ENCODE measurements around the gene KCNN4. TPM values are rescaled to one million over a fixed set of nuclear protein-coding genes. Genes with fewer than 3 reads are reported as not detected.

The KCNN4 gene
- total RNA-seq, 2 donors from 2014 or later = not detected

GRCh38 chr19:43798026-43798545 is 17.3 kb upstream of the KCNN4 start:
- H3K36me3 ChIP-seq (ENCODE audit: control insufficient read depth, insufficient read depth, low read length) = no peaks in the 10 kb centered on the region
- no peak for TF ChIP-seq CTCF (conservative IDR thresholded peaks at IDR 0.05)
- no peaks in the 10 kb centered on the region for H3K4me1 ChIP-seq (ENCODE audit: control insufficient read depth, insufficient read depth, low read length)

GRCh38 chr19:43797556-43797955 is 16.8 kb upstream of the KCNN4 start:
- no peaks in the 10 kb centered on the region for H3K4me1 Mint-ChIP-seq
- Histone ChIP-seq H3K4me1 (ENCODE audit: control insufficient read depth, insufficient read depth, low read length) (no peaks in the 10 kb centered on the region), H3K9ac (ENCODE audit: extremely low read depth, low read length, poor library complexity, severe bottlenecking) (no peak overlapping the region), H3K4me3 (ENCODE audit: low read length) (no peak overlapping the region), H3K27me3 (ENCODE audit: control insufficient read depth, insufficient read depth, low read length, poor library complexity, severe bottlenecking) (peaks cover 90% of the 10 kb centered on the region), H3K36me3 (ENCODE audit: control insufficient read depth, insufficient read depth, low read length) (no peaks in the 10 kb centered on the region), H3K9me3 (ENCODE audit: control insufficient read depth, low read length) (no peaks in the 10 kb centered on the region), H3K27ac (ENCODE audit: low read depth, low read length) (no peak overlapping the region)
- no peak for TF ChIP-seq CTCF (conservative IDR thresholded peaks at IDR 0.05)
- no peak overlapping the region for H3K27ac Mint-ChIP-seq
- peaks cover 96% of the 10 kb centered on the region for H3K27me3 Mint-ChIP-seq (ENCODE audit: insufficient read depth)
- H3K36me3 Mint-ChIP-seq (ENCODE audit: low read depth) = no peaks in the 10 kb centered on the region
- no peak for DNase-seq
- 86 to 93% methylated on average over 3 to 7 of the region's 7 CpGs for WGBS, 2 experiments (ENCODE audit: insufficient coverage in 1 of 2, insufficient read length in 1 of 2)
- no peaks in the 10 kb centered on the region for H3K9me3 Mint-ChIP-seq
- no peak overlapping the region for H3K4me3 Mint-ChIP-seq

More at GRCh38 chr19:43798026-43798545, 17.3 kb upstream of the KCNN4 start:
- no peak overlapping the region for H3K27ac Mint-ChIP-seq
- H3K4me3 Mint-ChIP-seq = peak overlapping the region; percentile 55
- no peak overlapping the region for H3K9ac ChIP-seq (ENCODE audit: extremely low read depth, low read length, poor library complexity, severe bottlenecking)
- H3K27me3 ChIP-seq (ENCODE audit: control insufficient read depth, insufficient read depth, low read length, poor library complexity, severe bottlenecking) = peaks cover 85% of the 10 kb centered on the region
- no peak overlapping the region for H3K27ac ChIP-seq (ENCODE audit: low read depth, low read length)
- DNase-seq = no peak
- H3K4me1 Mint-ChIP-seq = no peaks in the 10 kb centered on the region
- peak overlapping the region; percentile 72 for H3K4me3 ChIP-seq (ENCODE audit: low read length)
- H3K9me3 ChIP-seq (ENCODE audit: control insufficient read depth, low read length) = no peaks in the 10 kb centered on the region
- peaks cover 96% of the 10 kb centered on the region for H3K27me3 Mint-ChIP-seq (ENCODE audit: insufficient read depth)
- WGBS, 2 experiments (ENCODE audit: insufficient coverage in 1 of 2, insufficient read length in 1 of 2) = 33 to 36% methylated on average over 4 to 5 of the region's 5 CpGs
- H3K36me3 Mint-ChIP-seq (ENCODE audit: low read depth) = no peaks in the 10 kb centered on the region
- H3K9me3 Mint-ChIP-seq = no peaks in the 10 kb centered on the region

DNA sequence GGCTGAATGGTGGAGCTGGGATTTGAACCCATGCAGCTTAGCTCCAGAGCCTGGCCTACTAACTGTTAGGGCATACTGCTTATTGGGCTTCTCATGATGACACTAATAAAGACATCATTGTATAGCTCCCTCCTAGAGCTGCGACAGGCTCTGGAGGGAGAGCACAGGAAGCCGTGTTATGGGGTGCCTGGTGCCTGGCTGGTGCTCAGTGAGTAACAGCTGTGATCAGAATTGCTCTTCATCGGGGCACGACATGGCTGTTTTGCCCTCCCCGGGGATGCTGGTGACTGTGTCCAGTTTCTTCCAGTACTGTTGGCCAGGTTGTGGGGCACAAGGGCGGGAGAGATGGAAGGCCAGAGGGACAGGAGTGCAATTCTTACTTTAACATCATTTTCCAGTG is 16.3 kb upstream of the KCNN4 start:
- no peak overlapping the region for H3K27ac Mint-ChIP-seq
- Histone ChIP-seq H3K9ac (ENCODE audit: extremely low read depth, low read length, poor library complexity, severe bottlenecking) (no peak overlapping the region), H3K36me3 (ENCODE audit: control insufficient read depth, insufficient read depth, low read length) (no peaks in the 10 kb centered on the region), H3K27ac (ENCODE audit: low read depth, low read length) (no peak overlapping the region), H3K4me3 (ENCODE audit: low read length) (no peak overlapping the region), H3K27me3 (ENCODE audit: control insufficient read depth, insufficient read depth, low read length, poor library complexity, severe bottlenecking) (peaks cover 93% of the 10 kb centered on the region), H3K4me1 (ENCODE audit: control insufficient read depth, insufficient read depth, low read length) (no peaks in the 10 kb centered on the region), H3K9me3 (ENCODE audit: control insufficient read depth, low read length) (no peaks in the 10 kb centered on the region)
- 53 to 60% methylated on average over 6 of the region's 6 CpGs for WGBS, 2 experiments (ENCODE audit: insufficient coverage in 1 of 2, insufficient read length in 1 of 2)
- H3K36me3 Mint-ChIP-seq (ENCODE audit: low read depth) = no peaks in the 10 kb centered on the region
- peaks cover 93% of the 10 kb centered on the region for H3K27me3 Mint-ChIP-seq (ENCODE audit: insufficient read depth)
- H3K4me1 Mint-ChIP-seq = no peaks in the 10 kb centered on the region
- DNase-seq = no peak
- no peak for TF ChIP-seq CTCF (conservative IDR thresholded peaks at IDR 0.05)
- H3K4me3 Mint-ChIP-seq = no peak overlapping the region
- H3K9me3 Mint-ChIP-seq = no peaks in the 10 kb centered on the region
